Gastroesophageal sphincter (tissue), 4 donors: ENCODE measurements around the gene BACH1. TPM values are rescaled to one million over a fixed set of nuclear protein-coding genes. Genes with fewer than 3 reads are reported as not detected.

Source experiments
- ATAC-seq: fragments of 150-250 bp; one replicate; pipeline ENCODE4 v1.9.1; 2016; ENCODE audit warnings: mild to moderate bottlenecking, moderate library complexity
- H3K27ac ChIP-seq, 4 donors: fragments of 200-600 bp; sonication (generic) in 3 of 4; 1 replicate in 3 of 4; 2 replicates in 1 of 4; pipeline ENCODE4 v1.5.1; 2016 to 2019
- H3K27me3 ChIP-seq: fragments of 200-600 bp; sonication (generic); one replicate; pipeline ENCODE4 v1.5.1; 2019
- H3K36me3 ChIP-seq, 2 donors: fragments of 200-600 bp; sonication (generic); one replicate each; pipeline ENCODE4 v1.5.1; 2019; ENCODE audit warnings: control low read depth in 1 of 2
- H3K4me1 ChIP-seq, 3 donors: fragments of 200-600 bp; sonication (generic); 1 replicate in 2 of 3; 2 replicates in 1 of 3; pipeline ENCODE4 v1.5.1; 2016 to 2019; ENCODE audit warnings: control low read depth in 2 of 3
- H3K4me3 ChIP-seq, 2 donors: fragments of 200-600 bp; sonication (generic); one replicate each; pipeline ENCODE4 v1.5.1; 2019; ENCODE audit warnings: mild to moderate bottlenecking in 1 of 2, moderate library complexity in 1 of 2
- H3K9me3 ChIP-seq, 3 donors: fragments of 200-600 bp; sonication (generic); one replicate each; pipeline ENCODE4 v1.5.1; 2017 to 2019; ENCODE audit warnings: control low read depth in 2 of 3
- CTCF ChIP-seq, 4 experiments: fragments of 200-600 bp in 2 of 4; fragments of 450-650 bp in 2 of 4; sonication (generic) in 1 of 4; IDR thresholded peaks; one replicate each; pipeline ENCODE4 v1.5.1; 2017 to 2019; ENCODE audit warnings: antibody characterized with exemption in 4 of 4, mild to moderate bottlenecking in 2 of 4, moderate library complexity in 2 of 4
- EP300 ChIP-seq: sonication (generic); formaldehyde crosslinking; IDR thresholded peaks from one replicate; pipeline ENCODE4 v1.6.1; 2017; ENCODE audit warnings: antibody characterized with exemption, mild to moderate bottlenecking
- POLR2A ChIP-seq, 2 donors: fragments of 450-650 bp; IDR thresholded peaks; one replicate each; pipeline ENCODE4 v1.6.1; 2017; ENCODE audit warnings: antibody characterized with exemption in 2 of 2, mild to moderate bottlenecking in 2 of 2, moderate library complexity in 1 of 2
- POLR2AphosphoS5 ChIP-seq: sonication (generic); formaldehyde crosslinking; IDR thresholded peaks from one replicate; pipeline ENCODE4 v1.6.1; 2017; ENCODE audit warnings: antibody characterized with exemption
- WGBS, 2 donors: methylation state at CpG; one replicate each; pipeline ENCODE4 v1.1.5; 2018; ENCODE audit warnings: low coverage in 1 of 2; 5-methylcytosine and 5-hydroxymethylcytosine counted together
- total RNA-seq, 4 donors: library from RNA; depleted of rRNA; stranded (reverse); fragments of >200 nt; gene quantifications; one replicate each; pipeline ENCODE4 v1.1.0, GENCODE V29; 2016

Gene BACH1
- total RNA-seq, 4 donors from 2014 or later: 43.6 to 60.9 (median 52.3) TPM

GRCh38 chr21:29386803-29387202 lies 88.1 kb downstream of the BACH1 start:
- no peak overlapping the region for H3K27ac ChIP-seq
- H3K9me3 ChIP-seq: no peaks in the 10 kb centered on the region
- no peaks in the 10 kb centered on the region for H3K27me3 ChIP-seq
- ATAC-seq: no peak
- H3K4me1 ChIP-seq: no peaks in the 10 kb centered on the region
- TF ChIP-seq POLR2A (IDR thresholded peaks at IDR 0.05): no peak
- no peak for TF ChIP-seq CTCF (IDR thresholded peaks at IDR 0.05)
- no peak for TF ChIP-seq EP300
- TF ChIP-seq POLR2AphosphoS5: no peak
- no peaks in the 10 kb centered on the region for H3K36me3 ChIP-seq
- 80 to 81% methylated on average over 4 of the region's 4 CpGs for WGBS, 2 donors
- no peak overlapping the region for H3K4me3 ChIP-seq

- Histone ChIP-seq H3K9me3 (no peaks in the 10 kb centered on the region), H3K27ac (no peak overlapping the region), H3K4me3 (no peak overlapping the region), H3K27me3 (no peaks in the 10 kb centered on the region), H3K36me3 (no peaks in the 10 kb centered on the region), H3K4me1 (no peaks in the 10 kb centered on the region)
- no peak for ATAC-seq
- TF ChIP-seq POLR2AphosphoS5: no peak
- TF ChIP-seq EP300: no peak
- TF ChIP-seq CTCF (IDR thresholded peaks at IDR 0.05): no peak
- no peak for TF ChIP-seq POLR2A (IDR thresholded peaks at IDR 0.05)
- WGBS, 2 donors: 77 to 91% methylated on average over 5 of the region's 5 CpGs
Measured at GRCh38 chr21:29387598-29387997, 88.9 kb downstream of the BACH1 start.

GRCh38 chr21:29389136-29389535 lies 90.4 kb downstream of the BACH1 start:
- Histone ChIP-seq H3K36me3 (no peaks in the 10 kb centered on the region), H3K27ac (no peak overlapping the region), H3K4me1 (no peaks in the 10 kb centered on the region), H3K4me3 (no peak overlapping the region), H3K9me3 (no peaks in the 10 kb centered on the region), H3K27me3 (no peaks in the 10 kb centered on the region)
- WGBS, 2 donors: 81 to 92% methylated on average over 3 of the region's 3 CpGs
- TF ChIP-seq POLR2AphosphoS5 (no peak), POLR2A (IDR thresholded peaks at IDR 0.05) (no peak), CTCF (IDR thresholded peaks at IDR 0.05) (no peak), EP300 (no peak)
- no peak for ATAC-seq

GRCh38 chr21:29390778-29391177 lies 92.1 kb downstream of the BACH1 start:
- no peaks in the 10 kb centered on the region for H3K27me3 ChIP-seq
- no peaks in the 10 kb centered on the region for H3K9me3 ChIP-seq
- no peaks in the 10 kb centered on the region for H3K36me3 ChIP-seq
- no peak for ATAC-seq
- no peaks in the 10 kb centered on the region for H3K4me1 ChIP-seq
- TF ChIP-seq POLR2AphosphoS5 (no peak), POLR2A (IDR thresholded peaks at IDR 0.05) (no peak), CTCF (IDR thresholded peaks at IDR 0.05) (no peak), EP300 (no peak)
- no peak overlapping the region for H3K27ac ChIP-seq
- 92 to 96% methylated on average over 2 of the region's 2 CpGs for WGBS, 2 donors
- no peak overlapping the region for H3K4me3 ChIP-seq

GRCh38 chr21:29394051-29394450 lies 95.3 kb downstream of the BACH1 start:
- Histone ChIP-seq H3K9me3 (no peaks in the 10 kb centered on the region), H3K4me1 (no peaks in the 10 kb centered on the region), H3K4me3 (no peak overlapping the region), H3K27ac (no peak overlapping the region), H3K27me3 (no peaks in the 10 kb centered on the region), H3K36me3 (peaks cover 0 to 5% of the 10 kb centered on the region in 2 donors)
- WGBS, 2 donors: 79% methylated on average over 2 of the region's 2 CpGs; no CpG with 5 or more reads in 1 of the 2 donors
- ATAC-seq: no peak
- TF ChIP-seq CTCF (IDR thresholded peaks at IDR 0.05) (no peak), POLR2AphosphoS5 (no peak), POLR2A (IDR thresholded peaks at IDR 0.05) (no peak), EP300 (no peak)
